Osteocyte (in vitro differentiated cells): ENCODE measurements around the gene TMED5. TPM values are rescaled to one million over a fixed set of nuclear protein-coding genes. Genes with fewer than 3 reads are reported as not detected.

Experiments
- DNase-seq: peaks from one replicate; pipeline ENCODE4 v3.0.0; 2021; ENCODE audit warnings: mixed read lengths; ENCODE audit not compliant: unreplicated experiment; ENCODE audit errors: extremely low spot score
- H3K27ac Mint-ChIP-seq: one replicate; pipeline ENCODE4 v1.8.0; 2021; ENCODE audit warnings: mild to moderate bottlenecking, mixed read lengths; ENCODE audit not compliant: unreplicated experiment
- H3K27me3 Mint-ChIP-seq: one replicate; pipeline ENCODE4 v1.8.0; 2021; ENCODE audit warnings: mixed read lengths; ENCODE audit not compliant: unreplicated experiment
- H3K36me3 Mint-ChIP-seq: one replicate; pipeline ENCODE4 v1.8.0; 2021; ENCODE audit warnings: mixed read lengths; ENCODE audit not compliant: unreplicated experiment
- H3K4me1 Mint-ChIP-seq: one replicate; pipeline ENCODE4 v1.8.0; 2021; ENCODE audit warnings: mixed read lengths; ENCODE audit not compliant: unreplicated experiment
- H3K4me3 Mint-ChIP-seq: one replicate; pipeline ENCODE4 v1.8.0; 2021; ENCODE audit warnings: mild to moderate bottlenecking, moderate library complexity, mixed read lengths; ENCODE audit not compliant: unreplicated experiment
- H3K9me3 Mint-ChIP-seq: one replicate; pipeline ENCODE4 v1.8.0; 2021; ENCODE audit warnings: mixed read lengths; ENCODE audit not compliant: unreplicated experiment
- CTCF ChIP-seq: fragments of 200-600 bp; sonication (generic); IDR thresholded peaks from 2 replicates; pipeline ENCODE4 v1.5.0; 2021; ENCODE audit warnings: antibody characterized with exemption, mild to moderate bottlenecking, moderate library complexity
- total RNA-seq: library from RNA; stranded (reverse); gene quantifications from 2 replicates; pipeline ENCODE4 v1.2.1, GENCODE V29; 2021

The TMED5 gene
- total RNA-seq, 1 donor from 2014 or later, result 31.5 TPM

DNA sequence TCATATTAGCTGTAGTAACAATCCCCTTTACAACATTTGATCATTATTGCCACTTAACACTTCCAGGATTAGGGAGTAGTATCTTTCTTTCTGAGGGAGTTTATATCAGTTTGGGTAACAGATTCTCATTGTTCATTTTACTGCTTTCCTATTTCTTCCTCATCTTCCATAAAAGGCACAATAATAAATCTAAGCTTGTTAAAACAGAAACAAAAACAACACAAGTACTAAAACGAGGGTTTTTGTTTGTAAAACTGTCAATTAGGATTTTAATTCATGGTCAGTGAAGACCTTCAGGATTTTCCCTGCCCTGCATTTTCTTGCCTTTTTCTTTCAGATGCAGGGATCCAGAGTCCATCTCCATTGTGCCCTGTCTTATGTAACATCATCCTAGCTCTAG, 29.5 kb downstream of the TMED5 start:
- TF ChIP-seq CTCF, result no peak
- Mint-ChIP-seq H3K36me3 (peaks cover 28% of the 10 kb centered on the region), H3K4me3 (no peak overlapping the region), H3K27me3 (no peaks in the 10 kb centered on the region), H3K9me3 (no peaks in the 10 kb centered on the region), H3K27ac (no peak overlapping the region), H3K4me1 (no peaks in the 10 kb centered on the region)
- no peak for DNase-seq

GRCh38 chr1:93148001-93148400, 32.2 kb downstream of the TMED5 start:
- no peaks in the 10 kb centered on the region for H3K4me1 Mint-ChIP-seq
- H3K27me3 Mint-ChIP-seq, result no peaks in the 10 kb centered on the region
- peaks cover 19% of the 10 kb centered on the region for H3K36me3 Mint-ChIP-seq
- DNase-seq, result no peak
- no peak for TF ChIP-seq CTCF
- no peak overlapping the region for H3K27ac Mint-ChIP-seq
- no peak overlapping the region for H3K4me3 Mint-ChIP-seq
- H3K9me3 Mint-ChIP-seq, result no peaks in the 10 kb centered on the region

- H3K9me3 Mint-ChIP-seq, result no peaks in the 10 kb centered on the region
- H3K36me3 Mint-ChIP-seq, result peaks cover 17% of the 10 kb centered on the region
- H3K27me3 Mint-ChIP-seq, result no peaks in the 10 kb centered on the region
- no peak for DNase-seq
- H3K4me3 Mint-ChIP-seq, result no peak overlapping the region
- TF ChIP-seq CTCF, result no peak
- H3K27ac Mint-ChIP-seq, result no peak overlapping the region
- peaks cover 2% of the 10 kb centered on the region for H3K4me1 Mint-ChIP-seq
These were observed 36.4 kb downstream of the TMED5 start for GRCh38 chr1:93143769-93144168.

- peaks cover 2% of the 10 kb centered on the region for H3K4me1 Mint-ChIP-seq
- H3K36me3 Mint-ChIP-seq, result peaks cover 16% of the 10 kb centered on the region
- no peaks in the 10 kb centered on the region for H3K27me3 Mint-ChIP-seq
- H3K27ac Mint-ChIP-seq, result no peak overlapping the region
- no peak for DNase-seq
- H3K4me3 Mint-ChIP-seq, result no peak overlapping the region
- TF ChIP-seq CTCF, result no peak
- H3K9me3 Mint-ChIP-seq, result no peaks in the 10 kb centered on the region
These were observed 37.1 kb downstream of the TMED5 start for GRCh38 chr1:93143136-93143535.

GRCh38 chr1:93142161-93142560, 38.1 kb downstream of the TMED5 start:
- H3K4me3 Mint-ChIP-seq, result no peak overlapping the region
- peaks cover 15% of the 10 kb centered on the region for H3K36me3 Mint-ChIP-seq
- DNase-seq, result no peak
- no peak for TF ChIP-seq CTCF
- H3K27ac Mint-ChIP-seq, result no peak overlapping the region
- no peaks in the 10 kb centered on the region for H3K27me3 Mint-ChIP-seq
- H3K4me1 Mint-ChIP-seq, result peaks cover 2% of the 10 kb centered on the region
- no peaks in the 10 kb centered on the region for H3K9me3 Mint-ChIP-seq
